SK-N-SH treated with all-trans-retinoic acid at 6 μM for 48 hours (cell line): ENCODE data around the gene BTG4.

Experiments used
- ATAC-seq: fragments of 200-7000 bp; cut with Tn5 transposase; 3 replicates; pipeline ENCODE4 v1.9.1; 2020; ENCODE audit warnings: mild to moderate bottlenecking, moderate library complexity
- ARNTL ChIP-seq: fragments of 450-650 bp; formaldehyde crosslinking; IDR thresholded peaks from 2 replicates; pipeline ENCODE4 v1.5.0; 2020; ENCODE audit warnings: low read depth, mild to moderate bottlenecking, moderate library complexity, borderline replicate concordance
- BACH2 ChIP-seq: fragments of 250-450 bp; sonication (Bioruptor Pico); IDR thresholded peaks from 2 replicates; pipeline ENCODE4 v1.9.0; 2021; ENCODE audit warnings: mild to moderate bottlenecking, borderline replicate concordance
- CSDC2 ChIP-seq: fragments of 250-450 bp; sonication (Bioruptor Pico); IDR thresholded peaks from 2 replicates; pipeline ENCODE4 v1.5.0; 2020; ENCODE audit warnings: mild to moderate bottlenecking, moderate library complexity
- ESRRG ChIP-seq: fragments of 250-450 bp; sonication (Bioruptor Pico); IDR thresholded peaks from 2 replicates; pipeline ENCODE4 v1.6.1; 2021; ENCODE audit warnings: mild to moderate bottlenecking
- ISL1 ChIP-seq: fragments of 250-450 bp; sonication (Bioruptor Pico); IDR thresholded peaks from 2 replicates; pipeline ENCODE4 v2.1.2; 2022; ENCODE audit warnings: mild to moderate bottlenecking, moderate library complexity
- OSR1 ChIP-seq: fragments of 250-450 bp; sonication (Bioruptor Pico); IDR thresholded peaks from 2 replicates; pipeline ENCODE4 v1.8.0; 2022; ENCODE audit warnings: moderate library complexity, mild to moderate bottlenecking, inconsistent platforms
- PATZ1 ChIP-seq: fragments of 250-450 bp; sonication (Bioruptor Pico); IDR thresholded peaks from 2 replicates; pipeline ENCODE4 v1.8.0; 2020; ENCODE audit warnings: mild to moderate bottlenecking, moderate library complexity, borderline replicate concordance
- PPARA ChIP-seq: fragments of 250-450 bp; sonication (Bioruptor Pico); IDR thresholded peaks from 2 replicates; pipeline ENCODE4 v1.5.0; 2020; ENCODE audit warnings: mild to moderate bottlenecking, borderline replicate concordance
- RARB ChIP-seq: fragments of 250-450 bp; sonication (Bioruptor Pico); IDR thresholded peaks from 2 replicates; pipeline ENCODE4 v1.8.0; 2021; ENCODE audit warnings: mild to moderate bottlenecking, moderate library complexity
- SNAI2 ChIP-seq: fragments of 250-450 bp; sonication (Bioruptor Pico); IDR thresholded peaks from 2 replicates; pipeline ENCODE4 v1.5.0; 2020; ENCODE audit warnings: mild to moderate bottlenecking, moderate library complexity
- TCF4 ChIP-seq: fragments of 250-450 bp; sonication (Bioruptor Pico); IDR thresholded peaks from 2 replicates; pipeline ENCODE4 v1.8.0; 2021; ENCODE audit warnings: mild to moderate bottlenecking, moderate library complexity, borderline replicate concordance
- TOX ChIP-seq: fragments of 250-450 bp; sonication (Bioruptor Pico); IDR thresholded peaks from 2 replicates; pipeline ENCODE4 v1.8.0; 2021; ENCODE audit warnings: mild to moderate bottlenecking, moderate library complexity, borderline replicate concordance
- ZC3H10 ChIP-seq: fragments of 250-450 bp; sonication (Bioruptor Pico); IDR thresholded peaks from 2 replicates; pipeline ENCODE4 v1.5.1; 2021; ENCODE audit warnings: mild to moderate bottlenecking, moderate library complexity
- ZFP3 ChIP-seq: fragments of 250-450 bp; sonication (Bioruptor Pico); IDR thresholded peaks from 2 replicates; pipeline ENCODE4 v1.5.0; 2020; ENCODE audit warnings: mild to moderate bottlenecking, moderate library complexity
- ZFP30 ChIP-seq: fragments of 450-650 bp; formaldehyde crosslinking; IDR thresholded peaks from 2 replicates; pipeline ENCODE4 v1.5.0; 2022; ENCODE audit warnings: mild to moderate bottlenecking, moderate library complexity
- ZNF565 ChIP-seq: fragments of 450-650 bp; formaldehyde crosslinking; conservative IDR thresholded peaks from 2 replicates; pipeline ENCODE4 v1.5.0; 2020; ENCODE audit warnings: low read depth, mild to moderate bottlenecking, moderate library complexity
- ZNF8 ChIP-seq: fragments of 450-650 bp; formaldehyde crosslinking; IDR thresholded peaks from 2 replicates; pipeline ENCODE4 v1.5.0; 2020; ENCODE audit warnings: mild to moderate bottlenecking, moderate library complexity
- TF ChIP-seq, protein P1 (sequence below): fragments of 250-450 bp; sonication (Bioruptor Pico); IDR thresholded peaks from 2 replicates; pipeline ENCODE4 v1.5.0; 2020; ENCODE audit warnings: mild to moderate bottlenecking, moderate library complexity
- TF ChIP-seq, protein P2 (sequence below): fragments of 250-450 bp; sonication (Bioruptor Pico); IDR thresholded peaks from 2 replicates; pipeline ENCODE4 v1.5.1; 2020; ENCODE audit warnings: low read depth, mild to moderate bottlenecking, moderate library complexity
- TF ChIP-seq, protein P3 (sequence below): fragments of 250-450 bp; sonication (Bioruptor Pico); IDR thresholded peaks from 2 replicates; pipeline ENCODE4 v1.5.1; 2021; ENCODE audit warnings: mild to moderate bottlenecking, moderate library complexity

The BTG4 gene

DNA sequence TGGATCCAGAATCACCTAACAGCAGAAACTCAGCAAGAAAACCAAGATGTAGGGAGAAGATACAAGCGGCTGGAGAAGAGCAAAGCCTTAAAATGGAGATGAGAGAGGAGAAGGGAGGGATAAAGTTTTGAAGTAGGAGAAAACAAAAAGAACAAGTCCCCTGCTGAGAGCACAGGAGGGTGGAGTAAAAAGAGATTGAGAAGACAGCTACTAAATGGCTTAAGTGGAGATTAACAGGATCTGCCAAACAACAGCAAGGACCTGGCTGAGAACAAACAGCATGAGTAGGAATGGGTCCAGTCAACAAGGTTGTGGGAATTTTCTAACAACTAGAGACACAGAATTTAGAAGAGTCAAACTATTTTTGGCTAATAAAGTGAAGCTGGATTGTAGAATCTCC is 18.1 kb downstream of the BTG4 start:
- no peak for TF ChIP-seq PATZ1 (CRISPR knock-in tag)
- no peak for TF ChIP-seq TCF4 (CRISPR knock-in tag)
- TF ChIP-seq ZFP3 (CRISPR knock-in tag) = no peak
- TF ChIP-seq ZNF8 (CRISPR knock-in tag) = no peak
- no peak for TF ChIP-seq ISL1 (CRISPR knock-in tag)
- TF ChIP-seq, protein P1, sequence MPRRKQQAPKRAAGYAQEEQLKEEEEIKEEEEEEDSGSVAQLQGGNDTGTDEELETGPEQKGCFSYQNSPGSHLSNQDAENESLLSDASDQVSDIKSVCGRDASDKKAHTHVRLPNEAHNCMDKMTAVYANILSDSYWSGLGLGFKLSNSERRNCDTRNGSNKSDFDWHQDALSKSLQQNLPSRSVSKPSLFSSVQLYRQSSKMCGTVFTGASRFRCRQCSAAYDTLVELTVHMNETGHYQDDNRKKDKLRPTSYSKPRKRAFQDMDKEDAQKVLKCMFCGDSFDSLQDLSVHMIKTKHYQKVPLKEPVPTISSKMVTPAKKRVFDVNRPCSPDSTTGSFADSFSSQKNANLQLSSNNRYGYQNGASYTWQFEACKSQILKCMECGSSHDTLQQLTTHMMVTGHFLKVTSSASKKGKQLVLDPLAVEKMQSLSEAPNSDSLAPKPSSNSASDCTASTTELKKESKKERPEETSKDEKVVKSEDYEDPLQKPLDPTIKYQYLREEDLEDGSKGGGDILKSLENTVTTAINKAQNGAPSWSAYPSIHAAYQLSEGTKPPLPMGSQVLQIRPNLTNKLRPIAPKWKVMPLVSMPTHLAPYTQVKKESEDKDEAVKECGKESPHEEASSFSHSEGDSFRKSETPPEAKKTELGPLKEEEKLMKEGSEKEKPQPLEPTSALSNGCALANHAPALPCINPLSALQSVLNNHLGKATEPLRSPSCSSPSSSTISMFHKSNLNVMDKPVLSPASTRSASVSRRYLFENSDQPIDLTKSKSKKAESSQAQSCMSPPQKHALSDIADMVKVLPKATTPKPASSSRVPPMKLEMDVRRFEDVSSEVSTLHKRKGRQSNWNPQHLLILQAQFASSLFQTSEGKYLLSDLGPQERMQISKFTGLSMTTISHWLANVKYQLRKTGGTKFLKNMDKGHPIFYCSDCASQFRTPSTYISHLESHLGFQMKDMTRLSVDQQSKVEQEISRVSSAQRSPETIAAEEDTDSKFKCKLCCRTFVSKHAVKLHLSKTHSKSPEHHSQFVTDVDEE (CRISPR knock-in tag) = no peak
- no peak for TF ChIP-seq SNAI2 (CRISPR knock-in tag)
- TF ChIP-seq, protein P2, sequence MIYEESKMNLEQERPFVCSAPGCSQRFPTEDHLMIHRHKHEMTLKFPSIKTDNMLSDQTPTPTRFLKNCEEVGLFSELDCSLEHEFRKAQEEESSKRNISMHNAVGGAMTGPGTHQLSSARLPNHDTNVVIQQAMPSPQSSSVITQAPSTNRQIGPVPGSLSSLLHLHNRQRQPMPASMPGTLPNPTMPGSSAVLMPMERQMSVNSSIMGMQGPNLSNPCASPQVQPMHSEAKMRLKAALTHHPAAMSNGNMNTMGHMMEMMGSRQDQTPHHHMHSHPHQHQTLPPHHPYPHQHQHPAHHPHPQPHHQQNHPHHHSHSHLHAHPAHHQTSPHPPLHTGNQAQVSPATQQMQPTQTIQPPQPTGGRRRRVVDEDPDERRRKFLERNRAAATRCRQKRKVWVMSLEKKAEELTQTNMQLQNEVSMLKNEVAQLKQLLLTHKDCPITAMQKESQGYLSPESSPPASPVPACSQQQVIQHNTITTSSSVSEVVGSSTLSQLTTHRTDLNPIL (CRISPR knock-in tag) = no peak
- no peak for TF ChIP-seq ZNF565 (CRISPR knock-in tag)
- no peak for ATAC-seq

- no peak for ATAC-seq
- TF ChIP-seq TOX (CRISPR knock-in tag) (no peak), CSDC2 (CRISPR knock-in tag) (no peak), ISL1 (CRISPR knock-in tag) (no peak), ZFP3 (CRISPR knock-in tag) (no peak), RARB (CRISPR knock-in tag) (no peak), BACH2 (CRISPR knock-in tag) (no peak), ZC3H10 (CRISPR knock-in tag) (no peak), ESRRG (no peak), ZNF8 (CRISPR knock-in tag) (no peak)
- TF ChIP-seq, all 23 proteins: peak for 0
Measured at GRCh38 chr11:111490496-111490895, 21.7 kb downstream of the BTG4 start.

DNA sequence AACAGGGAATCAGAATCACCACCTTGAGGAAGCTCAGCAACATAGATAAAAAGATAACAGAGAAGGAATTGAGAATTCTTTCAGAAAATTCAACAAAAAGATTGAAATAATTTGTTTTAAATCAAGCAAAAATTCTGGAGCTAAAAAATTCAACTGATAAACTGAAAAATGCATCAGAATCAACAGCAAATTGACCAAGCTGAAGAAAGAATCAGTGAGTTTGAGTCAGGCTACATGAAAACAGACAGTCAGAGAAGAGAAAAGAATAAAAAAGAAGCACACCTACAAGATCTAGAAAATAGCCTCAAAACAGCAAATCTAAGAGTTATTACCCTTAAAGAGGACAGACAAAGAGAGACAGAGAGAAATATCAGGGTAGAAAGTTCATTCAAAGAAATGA is 28.8 kb downstream of the BTG4 start:
- no peak for ATAC-seq
- TF ChIP-seq ZFP30 (CRISPR knock-in tag) = 0 out of 2 replicates have a peak, but pooled peaks have one; percentile 5
- TF ChIP-seq, protein P1 (CRISPR knock-in tag) = no peak

DNA sequence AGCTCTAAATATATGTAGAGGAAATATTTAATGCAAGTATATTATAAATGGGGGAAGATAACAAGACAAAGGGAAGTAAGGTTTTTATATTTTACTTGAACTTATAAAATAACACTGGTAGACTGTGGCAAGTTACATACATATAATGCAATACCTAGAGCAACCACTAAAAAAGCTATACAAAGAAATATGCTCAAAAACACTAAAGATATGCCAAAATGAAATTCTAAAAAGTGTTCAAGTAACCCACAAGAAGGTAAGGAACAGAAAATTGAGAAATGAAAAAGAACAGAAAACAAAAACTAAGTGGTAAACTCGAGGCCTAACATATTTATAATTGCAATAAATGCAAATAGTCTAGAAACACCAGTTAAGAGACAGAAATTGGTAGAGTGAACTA is 32.5 kb downstream of the BTG4 start:
- ATAC-seq = no peak

More for the DNA sequence above, 32.5 kb downstream of the BTG4 start:
- TF ChIP-seq ZNF8 (CRISPR knock-in tag) (no peak), TOX (CRISPR knock-in tag) (no peak), CSDC2 (CRISPR knock-in tag) (no peak), OSR1 (CRISPR knock-in tag) (no peak), ISL1 (CRISPR knock-in tag) (no peak), ARNTL (CRISPR knock-in tag) (no peak), PPARA (no peak), BACH2 (CRISPR knock-in tag) (no peak), TCF4 (CRISPR knock-in tag) (no peak)
- TF ChIP-seq, protein P1 (CRISPR knock-in tag) = no peak
- TF ChIP-seq, protein P2 (CRISPR knock-in tag) = no peak
- TF ChIP-seq, protein P3, sequence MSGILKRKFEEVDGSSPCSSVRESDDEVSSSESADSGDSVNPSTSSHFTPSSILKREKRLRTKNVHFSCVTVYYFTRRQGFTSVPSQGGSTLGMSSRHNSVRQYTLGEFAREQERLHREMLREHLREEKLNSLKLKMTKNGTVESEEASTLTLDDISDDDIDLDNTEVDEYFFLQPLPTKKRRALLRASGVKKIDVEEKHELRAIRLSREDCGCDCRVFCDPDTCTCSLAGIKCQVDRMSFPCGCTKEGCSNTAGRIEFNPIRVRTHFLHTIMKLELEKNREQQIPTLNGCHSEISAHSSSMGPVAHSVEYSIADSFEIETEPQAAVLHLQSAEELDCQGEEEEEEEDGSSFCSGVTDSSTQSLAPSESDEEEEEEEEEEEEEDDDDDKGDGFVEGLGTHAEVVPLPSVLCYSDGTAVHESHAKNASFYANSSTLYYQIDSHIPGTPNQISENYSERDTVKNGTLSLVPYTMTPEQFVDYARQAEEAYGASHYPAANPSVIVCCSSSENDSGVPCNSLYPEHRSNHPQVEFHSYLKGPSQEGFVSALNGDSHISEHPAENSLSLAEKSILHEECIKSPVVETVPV (CRISPR knock-in tag) = no peak
